ENCODE measurements around the gene GGCX.

Gene GGCX

DNA sequence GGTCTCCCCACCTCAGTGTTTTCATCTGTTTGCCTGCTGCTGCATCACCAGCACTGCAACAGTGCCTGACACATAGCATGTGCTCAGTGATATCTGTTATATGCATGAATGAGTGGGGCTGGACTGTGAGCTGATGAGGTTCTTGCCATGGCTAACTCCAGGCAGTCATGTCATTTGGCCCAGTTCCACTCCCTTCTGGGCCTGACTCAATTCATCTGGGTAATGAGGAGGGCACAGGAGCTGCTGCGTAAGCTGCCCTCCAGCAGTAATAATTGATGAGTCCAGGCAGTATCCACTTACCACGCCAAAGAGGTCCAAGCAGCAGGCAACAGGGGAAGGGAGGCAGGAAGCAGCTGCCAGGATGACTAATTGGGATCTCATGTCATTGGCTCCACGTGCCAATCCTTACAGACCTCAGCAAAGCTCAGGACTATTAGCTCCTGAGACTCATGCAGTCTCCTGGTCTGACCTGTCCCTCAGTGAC lies 56.5 kb downstream of the GGCX start:
- no peaks in the 10 kb centered on the region for H3K79me2 ChIP-seq (ENCODE audit: low read length)
- no peak overlapping the region for H3K4me3 ChIP-seq (ENCODE audit: low read length)
- H3K9me2 ChIP-seq (replicated peaks; ENCODE audit: insufficient read depth, low read length), result no peaks in the 10 kb centered on the region
- no peaks in the 10 kb centered on the region for H3F3A ChIP-seq (ENCODE audit: insufficient read depth, low read length)
- no peaks in the 10 kb centered on the region for H3K36me3 ChIP-seq (replicated peaks; ENCODE audit: insufficient read depth, low read length)
- DNase-seq, result no peak
- no peaks in the 10 kb centered on the region for H4K20me1 ChIP-seq (ENCODE audit: insufficient read depth, low read length)
- no peak overlapping the region for H3K27ac ChIP-seq (ENCODE audit: low read length)
- H3K9ac ChIP-seq (ENCODE audit: low read length), result no peak overlapping the region
- H2AFZ ChIP-seq (ENCODE audit: low read length), result no peak overlapping the region
- no peaks in the 10 kb centered on the region for H3K27me3 ChIP-seq (replicated peaks; ENCODE audit: insufficient read depth, low read length)
- no peaks in the 10 kb centered on the region for H3K4me1 ChIP-seq (ENCODE audit: low read length)
- no peak overlapping the region for H3K4me2 ChIP-seq (ENCODE audit: low read depth, low read length)
- no peaks in the 10 kb centered on the region for H3K9me3 ChIP-seq (replicated peaks; ENCODE audit: insufficient read depth, low read length)
- TF ChIP-seq, protein P1, sequence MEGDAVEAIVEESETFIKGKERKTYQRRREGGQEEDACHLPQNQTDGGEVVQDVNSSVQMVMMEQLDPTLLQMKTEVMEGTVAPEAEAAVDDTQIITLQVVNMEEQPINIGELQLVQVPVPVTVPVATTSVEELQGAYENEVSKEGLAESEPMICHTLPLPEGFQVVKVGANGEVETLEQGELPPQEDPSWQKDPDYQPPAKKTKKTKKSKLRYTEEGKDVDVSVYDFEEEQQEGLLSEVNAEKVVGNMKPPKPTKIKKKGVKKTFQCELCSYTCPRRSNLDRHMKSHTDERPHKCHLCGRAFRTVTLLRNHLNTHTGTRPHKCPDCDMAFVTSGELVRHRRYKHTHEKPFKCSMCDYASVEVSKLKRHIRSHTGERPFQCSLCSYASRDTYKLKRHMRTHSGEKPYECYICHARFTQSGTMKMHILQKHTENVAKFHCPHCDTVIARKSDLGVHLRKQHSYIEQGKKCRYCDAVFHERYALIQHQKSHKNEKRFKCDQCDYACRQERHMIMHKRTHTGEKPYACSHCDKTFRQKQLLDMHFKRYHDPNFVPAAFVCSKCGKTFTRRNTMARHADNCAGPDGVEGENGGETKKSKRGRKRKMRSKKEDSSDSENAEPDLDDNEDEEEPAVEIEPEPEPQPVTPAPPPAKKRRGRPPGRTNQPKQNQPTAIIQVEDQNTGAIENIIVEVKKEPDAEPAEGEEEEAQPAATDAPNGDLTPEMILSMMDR (IDR thresholded peaks at IDR 0.05; ENCODE audit: low read length), result no peak
- no peak for TF ChIP-seq EZH2phosphoT487 (IDR thresholded peaks at IDR 0.05; ENCODE audit: low read length)
- TF ChIP-seq EZH2 (optimal IDR thresholded peaks at IDR 0.05; ENCODE audit: low read depth, low read length), result no peak

- TF ChIP-seq, protein P1 (IDR thresholded peaks at IDR 0.05; ENCODE audit: low read length), result no peak
- TF ChIP-seq EZH2 (optimal IDR thresholded peaks at IDR 0.05; ENCODE audit: low read depth, low read length) (no peak), EZH2phosphoT487 (IDR thresholded peaks at IDR 0.05; ENCODE audit: low read length) (no peak)
- H3K27me3 ChIP-seq (replicated peaks; ENCODE audit: insufficient read depth, low read length), result no peaks in the 10 kb centered on the region
- H3F3A ChIP-seq (ENCODE audit: insufficient read depth, low read length), result no peaks in the 10 kb centered on the region
- no peak overlapping the region for H2AFZ ChIP-seq (ENCODE audit: low read length)
- no peak overlapping the region for H3K4me3 ChIP-seq (ENCODE audit: low read length)
- H3K9me2 ChIP-seq (replicated peaks; ENCODE audit: insufficient read depth, low read length), result no peaks in the 10 kb centered on the region
- no peak overlapping the region for H3K27ac ChIP-seq (ENCODE audit: low read length)
- H3K4me1 ChIP-seq (ENCODE audit: low read length), result no peaks in the 10 kb centered on the region
- H3K9me3 ChIP-seq (replicated peaks; ENCODE audit: insufficient read depth, low read length), result no peaks in the 10 kb centered on the region
- no peak overlapping the region for H3K9ac ChIP-seq (ENCODE audit: low read length)
- H3K79me2 ChIP-seq (ENCODE audit: low read length), result no peaks in the 10 kb centered on the region
- H4K20me1 ChIP-seq (ENCODE audit: insufficient read depth, low read length), result no peaks in the 10 kb centered on the region
- no peak overlapping the region for H3K4me2 ChIP-seq (ENCODE audit: low read depth, low read length)
- no peak for DNase-seq
- H3K36me3 ChIP-seq (replicated peaks; ENCODE audit: insufficient read depth, low read length), result no peaks in the 10 kb centered on the region
These were observed 57.2 kb downstream of the GGCX start for GRCh38 chr2:85503851-85504777.

DNA sequence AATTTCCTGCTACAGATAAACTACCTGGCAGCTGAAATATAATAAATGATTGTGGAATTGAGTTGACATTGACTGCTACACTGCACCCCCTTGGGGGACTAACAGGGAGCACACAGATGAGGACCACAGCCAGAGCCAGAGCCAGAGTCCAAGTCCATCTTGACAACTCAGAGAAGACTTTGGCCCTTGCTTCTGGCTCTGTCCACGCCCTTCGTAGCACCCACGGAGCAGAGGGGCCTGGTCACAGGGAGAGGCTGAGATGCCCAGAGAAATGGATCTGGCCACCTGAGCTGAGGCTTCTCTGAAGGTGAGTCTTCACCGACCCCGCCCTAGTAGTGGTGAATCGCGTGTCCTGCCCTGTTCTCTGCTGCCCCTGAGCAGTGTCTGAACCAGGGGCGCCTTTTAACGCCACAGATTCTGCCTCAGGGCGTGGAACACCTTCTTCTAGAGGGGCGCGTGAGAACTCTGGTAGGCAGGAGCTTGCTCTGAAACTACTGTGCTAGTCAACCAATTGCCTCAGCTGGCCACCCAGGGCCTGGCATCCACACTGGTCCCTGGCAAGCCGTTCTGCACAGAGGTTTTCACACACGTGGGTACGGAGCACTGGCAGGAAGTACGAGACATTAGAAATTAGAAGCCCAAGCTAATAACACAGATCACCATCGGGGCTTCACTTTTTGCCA lies 58.0 kb downstream of the GGCX start:
- Histone ChIP-seq H3K4me2 (ENCODE audit: low read depth, low read length) (no peak overlapping the region), H3K9ac (ENCODE audit: low read length) (no peak overlapping the region), H3K27me3 (replicated peaks; ENCODE audit: insufficient read depth, low read length) (no peaks in the 10 kb centered on the region), H3F3A (ENCODE audit: insufficient read depth, low read length) (no peaks in the 10 kb centered on the region), H3K27ac (ENCODE audit: low read length) (no peak overlapping the region), H3K9me2 (replicated peaks; ENCODE audit: insufficient read depth, low read length) (no peaks in the 10 kb centered on the region), H4K20me1 (ENCODE audit: insufficient read depth, low read length) (no peaks in the 10 kb centered on the region), H3K36me3 (replicated peaks; ENCODE audit: insufficient read depth, low read length) (no peaks in the 10 kb centered on the region), H2AFZ (ENCODE audit: low read length) (no peak overlapping the region), H3K79me2 (ENCODE audit: low read length) (no peaks in the 10 kb centered on the region), H3K4me3 (ENCODE audit: low read length) (no peak overlapping the region), H3K4me1 (ENCODE audit: low read length) (no peaks in the 10 kb centered on the region), H3K9me3 (replicated peaks; ENCODE audit: insufficient read depth, low read length) (no peaks in the 10 kb centered on the region)
- DNase-seq, result no peak
- TF ChIP-seq EZH2 (optimal IDR thresholded peaks at IDR 0.05; ENCODE audit: low read depth, low read length) (no peak), EZH2phosphoT487 (IDR thresholded peaks at IDR 0.05; ENCODE audit: low read length) (no peak)
- TF ChIP-seq, protein P1 (IDR thresholded peaks at IDR 0.05; ENCODE audit: low read length), result no peak
